Measurements from ENCODE around the gene GSTM2. TPM values are rescaled to one million over a fixed set of nuclear protein-coding genes. Genes with fewer than 3 reads are reported as not detected.

Gene GSTM2
- total and polyA plus RNA-seq, 10 donors: 26.2 to 100 (median 52.3) TPM

DNA sequence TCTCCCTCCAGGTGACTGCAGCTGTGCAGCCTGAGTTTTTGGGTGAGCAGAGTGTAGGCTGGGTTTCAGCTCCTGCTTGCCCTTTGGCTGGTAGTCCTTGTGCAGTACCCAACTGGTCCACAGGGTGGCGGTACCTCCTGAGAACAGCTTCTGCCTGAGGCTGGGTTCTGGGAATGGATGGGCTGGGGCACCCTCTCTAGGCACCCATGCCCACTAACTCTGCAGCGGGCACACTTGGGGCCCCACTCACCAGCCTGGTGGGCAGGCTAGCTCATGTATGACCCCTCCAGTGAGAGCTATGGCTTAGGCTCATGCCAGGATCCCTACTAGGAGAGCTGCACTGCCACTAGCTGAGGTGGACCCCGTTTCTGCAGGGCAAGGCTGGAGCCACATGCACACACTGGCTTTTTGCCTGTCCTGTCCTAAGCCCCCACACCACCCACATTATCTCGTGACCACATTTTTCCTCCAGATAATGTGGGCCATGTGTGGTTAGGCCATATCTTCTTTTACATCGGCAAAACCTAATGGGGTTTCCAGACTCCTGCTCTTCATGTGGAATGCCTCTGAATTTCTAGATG, 27.5 kb upstream of the GSTM2 start:
- Histone ChIP-seq H3K27me3 (replicated peaks in 1 of 7) (no peaks in the 10 kb centered on the region), H3K9me3 (no peaks in the 10 kb centered on the region), H3K4me3 (no peak overlapping the region), H3K36me3 (no peaks in the 10 kb centered on the region), H3K4me1 (peaks cover 6 to 29% (median 17%) of the 10 kb centered on the region in 6 donors), H3K27ac (no peak overlapping the region)
- intact Hi-C loops (cut with DNase I; ENCODE audit: low total_unique reads): loop anchor here (5.0 to 10.0 kb wide), 3 partner anchors 93 to 344 kb away; partner anchors contain the start of genes AHCYL1 and GNAI3
- WGBS, 5 donors: 24 to 46% (median 31%) methylated on average over 4 to 5 of the region's 5 CpGs
- DNase-seq: peak; percentile 95
- TF ChIP-seq CTCF (IDR thresholded peaks at IDR 0.05 in 8 of 11, conservative IDR thresholded peaks at IDR 0.05 in 3 of 11) (peak; percentile 80 to 99 (median 97)), POLR2A (IDR thresholded peaks at IDR 0.05) (no peak), POLR2AphosphoS5 (IDR thresholded peaks at IDR 0.05) (peak; percentile 16 to 34 (median 17))

GRCh38 chr1:109641078-109641740, 26.6 kb upstream of the GSTM2 start:
- no peaks in the 10 kb centered on the region for H3K9me3 ChIP-seq
- TF ChIP-seq POLR2A (IDR thresholded peaks at IDR 0.05) (no peak), POLR2AphosphoS5 (IDR thresholded peaks at IDR 0.05) (no peak), CTCF (IDR thresholded peaks at IDR 0.05 in 8 of 11, conservative IDR thresholded peaks at IDR 0.05 in 3 of 11) (no peak)
- H3K36me3 ChIP-seq: no peaks in the 10 kb centered on the region
- no peak overlapping the region for H3K27ac ChIP-seq
- intact Hi-C loops (cut with DNase I; ENCODE audit: low total_unique reads): loop anchor here (5.0 to 10.0 kb wide), 3 partner anchors 94 to 344 kb away; partner anchors contain the start of genes AHCYL1 and GNAI3
- WGBS, 5 donors: 69 to 95% (median 88%) methylated on average over 2 of the region's 2 CpGs
- H3K27me3 ChIP-seq (replicated peaks in 1 of 7): no peaks in the 10 kb centered on the region
- DNase-seq: no peak
- peaks cover 6 to 25% (median 16%) of the 10 kb centered on the region in 6 donors for H3K4me1 ChIP-seq
- no peak overlapping the region for H3K4me3 ChIP-seq

- Histone ChIP-seq H3K4me3 (no peak overlapping the region), H3K9me3 (no peaks in the 10 kb centered on the region), H3K27me3 (replicated peaks in 1 of 7) (no peaks in the 10 kb centered on the region), H3K4me1 (peaks cover 6 to 22% (median 16%) of the 10 kb centered on the region in 6 donors), H3K36me3 (no peaks in the 10 kb centered on the region), H3K27ac (no peak overlapping the region)
- no peak for DNase-seq
- 52 to 84% (median 67%) methylated on average over 2 of the region's 2 CpGs for WGBS, 5 donors
- TF ChIP-seq POLR2AphosphoS5 (IDR thresholded peaks at IDR 0.05): no peak
- no peak for TF ChIP-seq POLR2A (IDR thresholded peaks at IDR 0.05)
- TF ChIP-seq CTCF (IDR thresholded peaks at IDR 0.05 in 8 of 11, conservative IDR thresholded peaks at IDR 0.05 in 3 of 11): peak in 1 of 11 experiments; percentile 12
- intact Hi-C loops (cut with DNase I; ENCODE audit: low total_unique reads): loop anchor here (5.0 to 10.0 kb wide), 3 partner anchors 95 to 343 kb away; partner anchors contain the start of genes AHCYL1 and GNAI3
Observed at GRCh38 chr1:109641861-109642260, 26.0 kb upstream of the GSTM2 start.

- WGBS, 5 donors: 56 to 81% (median 66%) methylated on average over 3 of the region's 3 CpGs
- Histone ChIP-seq H3K27ac (no peak overlapping the region), H3K27me3 (replicated peaks in 1 of 7) (no peaks in the 10 kb centered on the region), H3K36me3 (no peaks in the 10 kb centered on the region), H3K4me1 (peaks cover 6 to 22% (median 16%) of the 10 kb centered on the region in 6 donors), H3K9me3 (no peaks in the 10 kb centered on the region), H3K4me3 (no peak overlapping the region)
- TF ChIP-seq POLR2A (IDR thresholded peaks at IDR 0.05): no peak
- TF ChIP-seq CTCF (IDR thresholded peaks at IDR 0.05 in 8 of 11, conservative IDR thresholded peaks at IDR 0.05 in 3 of 11): no peak
- no peak for TF ChIP-seq POLR2AphosphoS5 (IDR thresholded peaks at IDR 0.05)
- no peak for DNase-seq
- intact Hi-C loops (cut with DNase I; ENCODE audit: low total_unique reads): loop anchor here (5.0 to 10.0 kb wide), 3 partner anchors 95 to 342 kb away; partner anchors contain the start of genes AHCYL1 and GNAI3
Observed at GRCh38 chr1:109642626-109643025, 25.2 kb upstream of the GSTM2 start.

Data from spleen (tissue), 11 donors.